ENCODE results near the gene SH3BGR. TPM values are rescaled to one million over a fixed set of nuclear protein-coding genes. Genes with fewer than 3 reads are reported as not detected.

The SH3BGR gene
- total and polyA plus RNA-seq, 2 of the 8 experiments (the other 6 are each of a cell fraction or from before 2014, with no cell fraction given) = 2.1 to 5.9 TPM

DNA sequence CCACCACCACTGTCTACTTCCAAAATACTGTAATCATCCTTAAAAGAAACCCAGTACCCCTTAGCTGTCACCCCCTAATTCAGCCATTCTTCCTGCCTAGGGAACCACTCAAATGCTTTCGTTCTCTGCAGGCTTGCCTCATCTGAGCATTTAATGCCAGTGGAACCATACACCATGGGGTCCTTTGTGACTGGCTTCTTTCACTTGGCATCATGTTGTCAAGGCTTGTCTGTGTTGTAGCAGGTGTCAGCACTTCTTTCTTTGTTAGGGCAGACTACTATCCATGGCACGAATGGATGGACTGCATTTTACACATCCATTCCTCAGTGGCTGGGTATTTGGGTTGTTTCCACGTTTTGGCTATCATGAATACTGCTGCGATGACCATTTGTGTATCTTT is 28.5 kb downstream of the SH3BGR start:
- Histone ChIP-seq H2BK5ac (ENCODE audit: low read depth, low read length) (no peak overlapping the region), H3K4me2 (ENCODE audit: insufficient read depth in 1 of 2, low read depth in 2 of 2, low read length in 2 of 2) (no peak overlapping the region), H3K23me2 (ENCODE audit: low read depth, low read length) (peaks cover 5% of the 10 kb centered on the region; the same call in 1 of the 2 replicates), H3K27me3 (replicated peaks in 1 of 4; ENCODE audit: control insufficient read depth in 3 of 4, extremely low read depth in 1 of 4, insufficient read depth in 3 of 4, low read length in 3 of 4) (no peaks in the 10 kb centered on the region), H4K20me1 (replicated peaks in 1 of 2; ENCODE audit: control insufficient read depth in 1 of 2, insufficient read depth in 2 of 2, low read length in 2 of 2) (peaks cover 2 to 3% of the 10 kb centered on the region in 2 experiments), H2BK12ac (ENCODE audit: low read depth, low read length) (no peak overlapping the region), H3K9me3 (ENCODE audit: insufficient read depth in 2 of 2, low read depth in 1 of 2, low read length in 1 of 2) (no peaks in the 10 kb centered on the region), H3K4me3 (ENCODE audit: extremely low read depth in 1 of 4, insufficient read depth in 2 of 4, low read depth in 3 of 4, low read length in 4 of 4) (no peak overlapping the region), H3K4me1 (replicated peaks in 1 of 4; ENCODE audit: control insufficient read depth in 3 of 4, insufficient read depth in 4 of 4, low read length in 3 of 4) (no peaks in the 10 kb centered on the region), H3K56ac (replicated peaks; ENCODE audit: insufficient read length, low read depth, low read length) (no peak overlapping the region), H3K79me1 (ENCODE audit: low read depth, low read length) (no peaks in the 10 kb centered on the region), H3K9ac (replicated peaks in 1 of 4; ENCODE audit: extremely low read depth in 1 of 4, low read depth in 3 of 4, low read length in 3 of 4) (no peak overlapping the region), H3K79me2 (ENCODE audit: control insufficient read depth in 1 of 2, insufficient read depth in 2 of 2, low read length in 2 of 2) (no peaks in the 10 kb centered on the region), H2BK15ac (ENCODE audit: low read length) (no peak overlapping the region), H3K36me3 (ENCODE audit: control insufficient read depth in 2 of 4, insufficient read depth in 4 of 4, low read length in 3 of 4) (no peaks in the 10 kb centered on the region), H3K27ac (ENCODE audit: low read depth, low read length) (no peak overlapping the region), H2AFZ (ENCODE audit: low read length) (no peak overlapping the region), H2BK120ac (replicated peaks; ENCODE audit: low read depth, low read length) (no peak overlapping the region), H3K23ac (ENCODE audit: insufficient read length) (no peak overlapping the region), H4K5ac (ENCODE audit: insufficient read length, low read depth, low read length) (no peak overlapping the region), H2BK20ac (ENCODE audit: low read length) (no peak overlapping the region), H4K91ac (replicated peaks; ENCODE audit: insufficient read length, low read length) (no peak overlapping the region), H3K4ac (replicated peaks; ENCODE audit: insufficient read length, low read depth, low read length) (no peak overlapping the region), H3K18ac (ENCODE audit: extremely low read depth, low read length) (no peak overlapping the region), H2AK5ac (ENCODE audit: low read depth, low read length) (no peak overlapping the region), H3K14ac (ENCODE audit: insufficient read length) (no peak overlapping the region), H4K8ac (ENCODE audit: extremely low read depth, insufficient read depth, low read length) (no peak overlapping the region)
- TF ChIP-seq HDAC2 (IDR thresholded peaks at IDR 0.05; ENCODE audit: borderline replicate concordance in 1 of 2, low read depth in 2 of 2, low read length in 2 of 2) = no peak
- FAIRE-seq (no peak), DNase-seq (ENCODE audit: low read depth in 1 of 2, low spot score in 2 of 2) (no peak)
- ChIA-PET POLR2A (ENCODE audit: partially characterized antibody) (no interaction called here), CTCF (ENCODE audit: partially characterized antibody) (no interaction called here)
- 86% methylated on average over 4 of the region's 4 CpGs; no CpG with 5 or more reads in 1 of the 2 experiments for WGBS, 2 experiments (ENCODE audit: extremely low coverage in 1 of 2, insufficient coverage in 1 of 2, insufficient read length in 1 of 2, insufficient replicate concordance in 2 of 2, low coverage in 1 of 2, low lambda C conversion rate in 2 of 2, missing lambda C conversion rate in 1 of 2)
